Activated CD4-positive, alpha-beta T cell treated with anti-CD3 and anti-CD28 coated beads, Interleukin-2, amount 10 ng/mL, durations not matched to agents 7 days and 5 days (primary cell): ENCODE measurements around the gene FAR1. TPM values are rescaled to one million over a fixed set of nuclear protein-coding genes. Genes with fewer than 3 reads are reported as not detected.
"Not testable (repeated sequence)": the region's sequence is repeated elsewhere in the genome, so short reads cannot be mapped to it uniquely, and the experiment has no call there.

Source experiments
- CTCF ChIA-PET: fragments of 350-600 bp; sonication (Branson Sonifier 250); formaldehyde crosslinking; loops from one replicate; lab custom pipeline; 2021; ENCODE audit warnings: antibody characterized with exemption; lab: Charles Lee
- POLR2A ChIA-PET: fragments of 350-600 bp; sonication (Branson Sonifier 250); formaldehyde crosslinking; loops from one replicate; lab custom pipeline; 2021; ENCODE audit warnings: antibody characterized with exemption; lab: Charles Lee
- DNase-seq: peaks from one replicate; pipeline ENCODE4 v3.0.0-alpha.2; 2020
- H3K27ac Mint-ChIP-seq: one replicate; pipeline ENCODE4 v1.8.0; 2021; ENCODE audit warnings: mild to moderate bottlenecking, moderate library complexity, mixed read lengths
- H3K27me3 Mint-ChIP-seq: one replicate; pipeline ENCODE4 v1.8.0; 2021; ENCODE audit warnings: mixed read lengths
- H3K36me3 Mint-ChIP-seq: one replicate; pipeline ENCODE4 v1.8.0; 2021; ENCODE audit warnings: low read depth, mixed read lengths
- H3K4me1 Mint-ChIP-seq: one replicate; pipeline ENCODE4 v1.8.0; 2021; ENCODE audit warnings: mixed read lengths
- H3K4me3 Mint-ChIP-seq: one replicate; pipeline ENCODE4 v1.8.0; 2021; ENCODE audit warnings: mild to moderate bottlenecking, moderate library complexity, mixed read lengths
- H3K9me3 Mint-ChIP-seq: one replicate; pipeline ENCODE4 v1.8.0; 2021; ENCODE audit warnings: mixed read lengths
- total RNA-seq, 2 experiments: library from RNA; stranded (reverse); gene quantifications; one replicate each; pipeline ENCODE4 v1.2.3, GENCODE V29; 2021

The FAR1 gene
- total RNA-seq, 2 experiments from 2014 or later, result 56.0 to 57.2 TPM

DNA sequence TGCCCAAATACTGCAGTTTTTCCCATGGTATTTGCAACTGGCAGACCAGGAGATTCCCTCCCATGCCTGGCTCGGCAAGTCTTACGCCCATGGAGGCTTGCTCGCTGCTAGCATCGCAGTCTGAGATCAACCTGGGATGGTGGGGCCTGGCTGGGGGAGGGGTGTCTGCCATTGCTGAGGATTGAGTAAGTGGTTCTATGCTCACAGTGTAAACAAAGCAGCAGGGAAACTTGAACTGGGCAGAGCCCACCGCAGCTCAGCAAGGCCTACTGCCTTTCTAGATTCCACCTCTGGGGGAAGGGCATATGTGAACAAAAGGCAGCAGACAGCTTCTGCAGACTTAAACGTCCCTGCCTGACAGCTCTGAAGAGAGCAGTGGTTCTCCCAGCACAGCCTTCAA lies 17.0 kb upstream of the FAR1 start:
- H3K4me3 Mint-ChIP-seq, CTCF ChIA-PET, H3K9me3 Mint-ChIP-seq, DNase-seq, H3K4me1 Mint-ChIP-seq, POLR2A ChIA-PET, H3K36me3 Mint-ChIP-seq, H3K27ac Mint-ChIP-seq: not testable (repeated sequence)
- peaks cover 37% of the 10 kb centered on the region for H3K27me3 Mint-ChIP-seq

DNA sequence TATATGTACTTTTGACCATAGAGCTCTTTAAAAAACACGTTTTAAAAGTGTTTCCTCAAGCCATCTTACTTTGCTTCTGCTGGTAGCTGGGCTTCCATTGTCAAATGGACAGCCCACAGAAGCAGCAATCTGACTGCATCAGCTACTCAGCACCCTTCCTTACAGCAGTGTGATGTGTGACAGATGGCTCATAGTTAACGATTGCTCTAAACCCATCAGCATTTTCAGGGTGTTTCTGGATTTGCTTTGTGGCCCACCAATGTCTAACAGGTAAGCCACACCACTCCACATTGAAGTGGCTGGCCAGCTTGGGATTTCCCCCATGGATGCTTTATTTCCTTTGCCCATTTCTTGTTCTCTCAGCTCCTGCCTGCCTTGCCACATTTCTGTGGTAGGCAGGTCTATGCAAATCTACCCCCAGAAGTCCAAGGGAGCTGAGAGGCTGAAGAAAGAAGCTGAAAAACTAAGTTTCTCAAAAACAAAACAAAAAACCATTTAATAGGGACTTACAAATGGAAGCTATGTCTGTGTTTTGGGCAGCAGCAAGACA lies 7.3 kb upstream of the FAR1 start:
- no peaks in the 10 kb centered on the region for H3K4me1 Mint-ChIP-seq
- DNase-seq, result no peak
- CTCF ChIA-PET, result interaction anchor here (0.6 kb wide), 1 partner anchor 470 kb away, joined by 3 read pairs; no protein-coding TSS in a partner anchor
- no peak overlapping the region for H3K4me3 Mint-ChIP-seq
- H3K27me3 Mint-ChIP-seq, result peaks cover 29% of the 10 kb centered on the region
- peaks cover 3% of the 10 kb centered on the region for H3K36me3 Mint-ChIP-seq
- no peak overlapping the region for H3K27ac Mint-ChIP-seq
- POLR2A ChIA-PET, result no interaction called here
- peaks cover 22% of the 10 kb centered on the region for H3K9me3 Mint-ChIP-seq

DNA sequence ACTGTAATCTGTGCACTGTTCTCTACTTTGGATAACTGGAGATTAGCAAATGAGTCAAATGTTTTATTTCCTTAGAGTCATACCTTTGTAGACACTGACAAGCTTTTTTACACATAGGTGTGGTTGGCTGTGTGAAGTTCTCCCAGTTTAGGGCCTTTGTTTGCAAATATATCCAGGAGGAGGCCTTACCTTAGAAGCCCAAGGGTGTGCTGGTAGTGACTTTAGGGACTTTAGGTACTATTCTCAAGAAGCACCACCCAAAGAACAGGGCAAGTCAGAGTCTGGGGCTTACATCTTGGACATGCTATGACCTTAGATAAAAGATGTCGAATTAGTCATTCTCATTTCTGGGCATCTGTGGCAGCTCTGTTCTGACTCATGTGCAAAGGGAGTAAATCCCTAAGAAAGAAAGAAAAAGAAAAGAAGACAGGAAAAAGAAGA lies 4.8 kb upstream of the FAR1 start:
- peaks cover 8% of the 10 kb centered on the region for H3K4me1 Mint-ChIP-seq
- no peak overlapping the region for H3K27ac Mint-ChIP-seq
- H3K36me3 Mint-ChIP-seq, result peaks cover 4% of the 10 kb centered on the region
- DNase-seq, result no peak
- peaks cover 16% of the 10 kb centered on the region for H3K9me3 Mint-ChIP-seq
- ChIA-PET POLR2A (no interaction called here), CTCF (no interaction called here)
- H3K4me3 Mint-ChIP-seq, result no peak overlapping the region
- peaks cover 27% of the 10 kb centered on the region for H3K27me3 Mint-ChIP-seq

DNA sequence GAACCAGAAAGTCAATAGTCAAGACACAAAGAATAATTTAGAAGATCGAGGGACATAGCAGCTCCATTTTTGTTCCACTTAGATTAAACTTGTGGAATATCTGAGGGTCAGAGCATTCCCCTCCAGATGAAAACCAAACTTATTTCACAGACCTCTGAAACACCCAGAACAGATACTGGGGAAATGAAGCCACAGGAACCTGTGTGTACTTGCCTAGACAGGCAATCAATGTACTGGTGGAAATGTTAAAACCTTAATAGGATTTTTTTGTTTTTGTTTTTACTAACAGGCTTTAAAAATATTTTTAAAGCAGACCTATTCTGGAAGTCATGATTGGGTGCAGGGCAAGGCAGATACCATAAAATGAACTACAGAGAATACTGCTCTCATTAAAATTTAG lies 4.1 kb upstream of the FAR1 start:
- peaks cover 10% of the 10 kb centered on the region for H3K9me3 Mint-ChIP-seq
- ChIA-PET POLR2A (no interaction called here), CTCF (no interaction called here)
- DNase-seq, result no peak
- peaks cover 24% of the 10 kb centered on the region for H3K27me3 Mint-ChIP-seq
- H3K4me1 Mint-ChIP-seq, result peaks cover 11% of the 10 kb centered on the region
- peaks cover 2% of the 10 kb centered on the region for H3K36me3 Mint-ChIP-seq
- no peak overlapping the region for H3K4me3 Mint-ChIP-seq
- H3K27ac Mint-ChIP-seq, result no peak overlapping the region

DNA sequence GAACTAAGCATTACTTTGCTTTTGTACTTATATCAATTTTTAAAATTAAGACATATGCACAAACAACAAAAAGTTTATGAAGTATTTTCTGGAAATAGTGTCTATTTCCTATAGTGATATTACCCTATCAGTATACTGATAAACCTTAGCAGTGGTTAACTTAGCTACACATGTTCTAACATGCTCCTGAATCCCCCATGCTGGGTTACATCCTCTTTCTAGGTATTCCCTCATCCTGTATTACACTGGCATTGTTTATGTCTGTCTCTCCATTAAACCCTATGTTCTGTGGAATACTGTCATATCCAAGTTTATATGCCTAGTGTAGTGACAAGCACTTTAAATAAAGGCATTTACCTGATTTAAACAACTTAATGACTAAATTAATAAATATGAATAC lies 1.8 kb upstream of the FAR1 start:
- no peak for DNase-seq
- Mint-ChIP-seq H3K27me3 (peaks cover 21% of the 10 kb centered on the region), H3K4me3 (no peak overlapping the region), H3K4me1 (peaks cover 33% of the 10 kb centered on the region), H3K36me3 (peaks cover 12% of the 10 kb centered on the region), H3K27ac (no peak overlapping the region), H3K9me3 (no peaks in the 10 kb centered on the region)
- POLR2A ChIA-PET, result no interaction called here
- CTCF ChIA-PET, result interaction anchor here (0.9 to 1.2 kb wide), 2 partner anchors 14 to 1225 kb away, joined by 4 read pairs; partner anchors contain the start of gene CYP2R1

DNA sequence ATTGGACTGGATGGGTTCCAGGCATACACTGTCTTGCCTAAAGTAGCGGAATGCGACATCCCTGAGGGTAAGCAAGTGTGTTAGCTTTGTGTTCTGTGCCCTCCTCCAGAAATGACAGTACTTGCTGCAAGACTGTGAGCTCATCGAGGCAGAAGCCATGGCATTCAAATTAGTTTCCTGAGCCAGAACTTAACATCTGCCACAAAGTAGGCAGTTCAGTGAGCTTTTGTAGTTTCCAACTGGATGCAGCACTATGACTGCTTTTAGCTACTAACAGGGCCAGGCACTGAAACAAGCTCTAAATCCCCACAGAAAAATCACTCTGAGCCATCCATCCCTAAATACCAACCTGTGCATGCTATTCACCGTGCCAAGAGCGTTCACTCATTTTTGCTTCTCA lies 1.2 kb upstream of the FAR1 start:
- peaks cover 20% of the 10 kb centered on the region for H3K27me3 Mint-ChIP-seq
- no peaks in the 10 kb centered on the region for H3K9me3 Mint-ChIP-seq
- H3K27ac Mint-ChIP-seq, result peak overlapping the region; percentile 84
- peaks cover 37% of the 10 kb centered on the region for H3K4me1 Mint-ChIP-seq
- H3K4me3 Mint-ChIP-seq, result peak overlapping the region; percentile 76
- ChIA-PET CTCF (interaction anchor here (0.6 to 1.2 kb wide), 6 partner anchors 10 to 1225 kb away, joined by 3 to 5 read pairs (median 4); partner anchors contain the start of gene CYP2R1), POLR2A (no interaction called here)
- peaks cover 16% of the 10 kb centered on the region for H3K36me3 Mint-ChIP-seq
- no peak for DNase-seq

DNA sequence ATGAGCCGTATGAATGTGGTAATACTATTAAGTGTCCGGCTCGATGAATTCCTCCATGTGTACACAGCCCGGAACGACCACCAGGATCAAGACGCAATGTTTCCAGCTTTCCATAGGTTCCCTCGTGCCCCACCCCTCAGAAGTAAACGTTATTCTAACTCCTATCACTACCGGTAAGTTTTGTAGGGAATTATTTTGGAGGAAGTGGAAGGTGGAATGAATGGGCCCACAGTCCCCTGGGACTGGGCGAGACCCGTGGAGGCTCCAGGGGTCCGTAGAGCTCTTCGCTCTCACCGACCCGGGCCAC lies 720 bp upstream of the FAR1 start:
- POLR2A ChIA-PET, result no interaction called here

DNA sequence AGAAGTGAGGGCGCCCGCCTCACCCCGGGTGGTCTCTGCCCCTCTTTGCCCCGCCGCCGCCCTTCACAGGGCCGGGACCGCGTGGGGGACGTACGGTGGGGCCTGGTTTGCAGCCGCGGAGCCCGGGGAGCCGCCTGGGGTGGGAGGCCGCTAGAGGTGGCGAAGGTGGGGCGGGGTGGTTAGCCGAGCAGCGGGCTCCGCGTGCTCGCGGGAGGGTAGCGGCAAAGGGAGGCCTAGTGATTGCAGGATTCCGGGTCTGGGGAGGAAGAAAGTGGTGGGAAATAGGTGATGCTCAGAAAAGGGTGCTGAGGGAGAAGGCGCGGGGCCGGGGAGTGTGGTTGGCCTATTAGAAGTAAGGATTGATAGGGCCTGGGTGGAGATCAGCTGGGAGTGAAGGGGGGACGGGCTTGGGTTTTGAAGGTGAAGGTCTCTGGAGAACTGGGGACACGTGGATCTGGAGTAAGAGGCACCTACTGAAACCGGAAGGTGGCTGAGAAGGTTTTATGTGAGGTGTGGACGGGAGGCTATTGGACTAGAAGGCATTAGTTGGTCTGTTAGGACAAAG lies 571 bp downstream of the FAR1 start:
- peaks cover 11% of the 10 kb centered on the region for H3K27me3 Mint-ChIP-seq
- ChIA-PET POLR2A (no interaction called here), CTCF (interaction anchor here (0.7 to 1.1 kb wide), 2 partner anchors 9 to 750 kb away, joined by 3 to 4 read pairs; no protein-coding TSS in a partner anchor)
- no peaks in the 10 kb centered on the region for H3K9me3 Mint-ChIP-seq
- peaks cover 25% of the 10 kb centered on the region for H3K36me3 Mint-ChIP-seq
- peak; percentile 54 for DNase-seq
- H3K4me1 Mint-ChIP-seq, result peaks cover 45% of the 10 kb centered on the region
- H3K27ac Mint-ChIP-seq, result peak overlapping the region; percentile 97
- H3K4me3 Mint-ChIP-seq, result peak overlapping the region; percentile 97

More for the DNA sequence above, 720 bp upstream of the FAR1 start:
- CTCF ChIA-PET, result interaction anchor here (0.6 to 1.2 kb wide), 6 partner anchors 10 to 1224 kb away, joined by 3 to 5 read pairs (median 4); partner anchors contain the start of gene CYP2R1
- H3K4me1 Mint-ChIP-seq, result peaks cover 41% of the 10 kb centered on the region
- H3K4me3 Mint-ChIP-seq, result peak overlapping the region; percentile 76
- peaks cover 15% of the 10 kb centered on the region for H3K27me3 Mint-ChIP-seq
- no peaks in the 10 kb centered on the region for H3K9me3 Mint-ChIP-seq
- peak overlapping the region; percentile 84 for H3K27ac Mint-ChIP-seq
- H3K36me3 Mint-ChIP-seq, result peaks cover 20% of the 10 kb centered on the region
- no peak for DNase-seq

DNA sequence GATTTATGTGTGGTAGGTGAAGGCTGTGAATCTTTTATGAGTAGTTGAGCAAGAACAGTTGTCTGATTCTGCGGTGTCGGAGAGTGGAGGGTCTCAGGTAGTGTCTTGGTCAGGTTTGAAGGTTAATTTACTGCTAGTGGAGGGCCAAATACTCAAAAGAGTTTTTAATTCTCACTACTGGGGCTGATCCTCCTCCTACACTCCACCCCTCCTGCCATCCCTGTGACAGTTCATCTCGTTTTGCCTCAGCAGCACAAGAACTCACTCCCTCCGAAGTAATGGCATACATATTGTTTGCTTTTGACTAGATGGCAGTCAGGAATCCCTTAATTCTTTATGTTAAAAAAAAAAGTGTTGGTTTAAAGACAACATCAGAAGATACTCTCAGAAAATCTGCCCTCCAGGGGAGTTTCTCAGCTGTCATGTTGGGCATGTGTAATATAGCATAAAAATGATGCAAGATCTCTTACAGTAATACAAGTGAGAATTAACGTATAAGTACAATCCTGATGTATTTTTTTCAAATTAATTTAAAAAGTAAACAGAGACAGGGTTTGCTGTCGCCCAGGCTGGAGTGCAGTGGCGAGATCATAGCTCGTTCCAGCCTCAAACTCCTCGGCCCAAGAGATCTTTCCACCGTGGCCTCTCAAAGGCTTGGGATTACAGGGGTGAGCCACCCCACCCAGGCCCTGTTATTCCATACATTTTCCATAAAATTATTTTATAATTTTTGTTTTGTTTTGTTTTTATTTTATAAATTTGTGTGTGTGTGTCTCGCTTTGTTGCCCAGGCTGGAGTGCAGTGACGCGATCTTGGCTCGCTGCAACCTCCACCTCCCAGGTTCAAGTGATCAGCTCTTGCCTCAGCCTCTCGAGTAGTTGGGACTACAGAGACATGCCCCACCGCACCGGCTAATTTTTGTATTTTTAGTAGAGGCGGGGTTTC lies 1.3 kb downstream of the FAR1 start:
- Mint-ChIP-seq H3K9me3 (no peaks in the 10 kb centered on the region), H3K27ac (peak overlapping the region; percentile 97), H3K36me3 (peaks cover 27% of the 10 kb centered on the region), H3K4me1 (peaks cover 49% of the 10 kb centered on the region), H3K4me3 (peak overlapping the region; percentile 97), H3K27me3 (peaks cover 9% of the 10 kb centered on the region)
- CTCF ChIA-PET, result no interaction called here
- POLR2A ChIA-PET, result interaction anchor here (0.6 kb wide), 1 partner anchor 830 kb away, joined by 5 read pairs; no protein-coding TSS in a partner anchor
- DNase-seq, result no peak

DNA sequence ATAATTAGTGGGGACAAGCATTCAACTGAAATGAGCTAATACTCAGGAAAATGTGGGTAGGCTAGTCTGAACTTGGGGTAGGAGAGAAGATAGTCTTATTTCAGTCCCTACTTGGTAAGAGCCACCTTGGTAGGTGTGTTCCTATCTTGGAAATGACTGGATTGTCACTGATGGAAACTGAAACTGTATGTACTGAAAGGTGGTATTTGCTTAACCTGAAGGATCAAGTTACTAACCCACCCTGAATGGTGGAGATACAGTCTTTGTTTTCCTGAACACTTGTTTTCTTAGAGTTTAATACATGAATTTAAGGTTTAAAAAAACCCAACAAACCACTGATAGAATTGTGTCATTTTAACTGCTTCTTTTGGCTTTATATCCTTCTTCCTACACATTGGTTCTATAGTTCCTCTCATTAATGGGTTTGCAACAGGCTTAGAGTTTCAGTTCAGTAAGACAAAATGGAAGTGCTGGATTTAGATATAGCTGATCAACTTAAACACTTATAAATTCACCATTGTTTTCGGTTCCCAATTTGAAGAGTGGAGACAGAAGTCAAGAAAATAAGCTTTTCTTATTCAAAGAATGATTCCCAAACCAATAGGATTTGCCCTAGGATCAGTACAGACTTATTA lies 4.2 kb downstream of the FAR1 start:
- Mint-ChIP-seq H3K9me3 (no peaks in the 10 kb centered on the region), H3K27ac (no peak overlapping the region), H3K4me1 (peaks cover 42% of the 10 kb centered on the region), H3K27me3 (no peaks in the 10 kb centered on the region), H3K36me3 (peaks cover 27% of the 10 kb centered on the region), H3K4me3 (no peak overlapping the region)
- CTCF ChIA-PET, result no interaction called here
- POLR2A ChIA-PET, result no interaction called here
- DNase-seq, result no peak

DNA sequence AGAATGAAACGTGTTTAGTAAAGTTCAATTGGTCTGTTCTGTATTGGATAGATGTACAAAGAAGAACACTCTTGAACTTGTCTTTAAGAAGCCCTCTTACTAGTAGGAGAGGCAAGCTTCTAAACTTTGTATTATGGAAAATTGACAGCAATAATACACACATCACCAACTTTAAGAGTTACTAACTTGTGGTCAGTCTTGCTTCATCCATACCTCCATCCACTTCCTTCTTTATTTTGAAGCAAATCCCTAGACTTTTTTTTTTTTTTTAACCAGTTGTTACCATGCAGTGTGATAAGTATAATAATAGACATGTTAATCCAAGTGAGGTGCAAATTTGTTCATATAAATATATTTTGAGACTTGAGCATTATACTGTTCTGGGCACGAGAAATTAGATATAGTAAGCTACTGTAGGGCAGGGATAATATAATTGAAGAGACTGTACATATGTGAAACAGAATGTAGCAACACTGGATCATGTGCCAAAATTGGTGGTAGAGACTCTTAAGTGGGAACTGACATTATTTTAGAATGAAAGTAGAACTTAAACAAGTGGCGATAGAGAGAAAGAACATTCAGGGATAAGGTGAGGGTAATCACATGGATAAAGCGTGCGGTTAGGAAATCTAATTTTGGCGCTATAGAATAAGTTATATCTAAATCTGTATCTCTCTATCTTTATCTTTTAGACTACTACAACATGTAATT lies 6.5 kb downstream of the FAR1 start:
- no peaks in the 10 kb centered on the region for H3K9me3 Mint-ChIP-seq
- peaks cover 39% of the 10 kb centered on the region for H3K4me1 Mint-ChIP-seq
- no peak overlapping the region for H3K4me3 Mint-ChIP-seq
- H3K36me3 Mint-ChIP-seq, result peaks cover 25% of the 10 kb centered on the region
- ChIA-PET POLR2A (no interaction called here), CTCF (interaction anchor here (0.6 to 2.6 kb wide), 2 partner anchors 14 to 201 kb away, joined by 3 to 8 read pairs; no protein-coding TSS in a partner anchor)
- no peak for DNase-seq
- no peak overlapping the region for H3K27ac Mint-ChIP-seq
- no peaks in the 10 kb centered on the region for H3K27me3 Mint-ChIP-seq

DNA sequence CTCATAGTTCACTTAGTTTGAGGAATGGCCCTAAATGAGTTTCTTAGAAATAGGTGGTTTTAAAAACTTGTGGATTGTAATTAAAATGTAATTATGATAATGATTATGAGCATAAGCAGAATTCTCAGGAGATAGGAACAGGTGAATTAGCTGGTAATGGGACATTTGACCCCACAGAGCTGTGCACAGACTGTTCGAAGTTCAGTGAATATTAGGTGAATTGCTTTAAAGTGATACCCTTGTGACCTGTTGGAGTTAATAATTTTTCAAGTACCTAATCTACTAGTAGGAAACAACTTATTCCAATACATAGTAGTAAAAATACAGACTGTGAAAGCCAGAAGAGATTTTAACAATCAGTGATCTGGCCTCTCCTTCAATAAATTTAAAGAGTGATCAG lies 8.1 kb downstream of the FAR1 start:
- CTCF ChIA-PET, result interaction anchor here (0.9 to 2.6 kb wide), 2 partner anchors 12 to 41 kb away, joined by 3 to 8 read pairs; no protein-coding TSS in a partner anchor
- no peaks in the 10 kb centered on the region for H3K27me3 Mint-ChIP-seq
- POLR2A ChIA-PET, result no interaction called here

More for the DNA sequence above, 8.1 kb downstream of the FAR1 start:
- no peak overlapping the region for H3K4me3 Mint-ChIP-seq
- no peak for DNase-seq
- no peaks in the 10 kb centered on the region for H3K9me3 Mint-ChIP-seq
- peaks cover 34% of the 10 kb centered on the region for H3K4me1 Mint-ChIP-seq
- H3K27ac Mint-ChIP-seq, result no peak overlapping the region
- H3K36me3 Mint-ChIP-seq, result peaks cover 16% of the 10 kb centered on the region
